A549 (cell line): ENCODE results near the gene AFG1L. TPM values are rescaled to one million over a fixed set of nuclear protein-coding genes. Genes with fewer than 3 reads are reported as not detected.

ENCODE experiments used
- ATAC-seq, 2 experiments: fragments of 200-7000 bp in 1 of 2; fragments of >200 bp in 1 of 2; cut with Nextera tagmentation in 1 of 2; cut with Tn5 transposase in 1 of 2; 3 replicates each; pipeline versions ENCODE4 v1.8.0 to v1.9.1; 2018 to 2020; ENCODE audit warnings: mild to moderate bottlenecking in 1 of 2, moderate library complexity in 1 of 2
- CTCF ChIA-PET: fragments of 300-600 bp; sonication (Branson Sonifier 250); formaldehyde crosslinking; extraction: SDS; loops from one replicate; lab custom pipeline; 2021; ENCODE audit warnings: antibody characterized with exemption, inconsistent platforms; lab: Yijun Ruan, JAX
- POLR2A ChIA-PET: fragments of 350-600 bp; formaldehyde crosslinking; extraction: SDS; loops from one replicate; lab custom pipeline; 2021; ENCODE audit warnings: antibody characterized with exemption, inconsistent platforms; lab: Yijun Ruan, JAX
- DNase-seq, 2 experiments: peaks; one replicate each; pipeline versions ENCODE4 v3.0.0 to v3.0.0-alpha.2; 2011 to 2016; ENCODE audit warnings: low read depth in 1 of 2, low spot score in 1 of 2
- FAIRE-seq: peaks from 2 replicates; lab custom pipeline; 2011; peaks lifted over from hg19 to GRCh38; lab: Jason Lieb, UNC
- H3K27ac ChIP-seq, 2 experiments: fragments of >200 bp; sonication (Bioruptor Twin); formaldehyde crosslinking; 3 replicates each; pipeline ENCODE4 v1.5.1; 2016 to 2017
- H3K4me1 ChIP-seq: fragments of >200 bp; sonication (Bioruptor Twin); formaldehyde crosslinking; 3 replicates; pipeline ENCODE4 v1.6.1; 2016
- H3K4me2 ChIP-seq: fragments of >200 bp; sonication (Bioruptor Twin); formaldehyde crosslinking; 3 replicates; pipeline ENCODE4 v1.6.1; 2016
- H3K4me3 ChIP-seq: fragments of >200 bp; sonication (Bioruptor Twin); formaldehyde crosslinking; 3 replicates; pipeline ENCODE4 v1.5.1; 2016
- H3K9me3 ChIP-seq: fragments of >200 bp; sonication (Bioruptor Twin); formaldehyde crosslinking; 3 replicates; pipeline ENCODE4 v1.6.1; 2016
- BHLHE40 ChIP-seq: IDR thresholded peaks from 2 replicates; pipeline ENCODE4 v1.6.1; 2012; ENCODE audit warnings: low read depth, low read length, inconsistent platforms
- CBX2 ChIP-seq: fragments of 200-600 bp; sonication (generic); IDR thresholded peaks from 2 replicates; pipeline ENCODE4 v1.6.1; 2016; ENCODE audit warnings: low read depth, mild to moderate bottlenecking, borderline replicate concordance
- CBX8 ChIP-seq: fragments of 200-600 bp; sonication (generic); IDR thresholded peaks from 2 replicates; pipeline ENCODE4 v1.6.1; 2016
- CHD4 ChIP-seq: fragments of 200-600 bp; sonication (generic); IDR thresholded peaks from 2 replicates; pipeline ENCODE4 v1.6.1; 2016; ENCODE audit warnings: antibody characterized with exemption, mild to moderate bottlenecking, borderline replicate concordance
- EHF ChIP-seq: fragments of 250-450 bp; sonication (Bioruptor Pico); IDR thresholded peaks from 2 replicates; pipeline ENCODE4 v1.5.0; 2020; ENCODE audit warnings: mild to moderate bottlenecking
- EP300 ChIP-seq, 2 experiments: fragments of >200 bp; sonication (Bioruptor Twin); formaldehyde crosslinking; IDR thresholded peaks; 2 replicates in 1 of 2; 3 replicates in 1 of 2; pipeline ENCODE4 v1.6.1; 2016 to 2017
- HEYL ChIP-seq: fragments of 250-450 bp; sonication (Bioruptor Pico); IDR thresholded peaks from 2 replicates; pipeline ENCODE4 v1.8.0; 2021; ENCODE audit warnings: mild to moderate bottlenecking, moderate library complexity
- HOXA7 ChIP-seq: fragments of 250-450 bp; sonication (Bioruptor Pico); IDR thresholded peaks from 2 replicates; pipeline ENCODE4 v1.5.0; 2020; ENCODE audit warnings: mild to moderate bottlenecking, moderate library complexity
- JUN ChIP-seq, 2 experiments: fragments of >200 bp; sonication (Bioruptor Twin); formaldehyde crosslinking; IDR thresholded peaks; 2 replicates in 1 of 2; 3 replicates in 1 of 2; pipeline ENCODE4 v1.6.1; 2016 to 2017
- JUNB ChIP-seq: fragments of >200 bp; sonication (Bioruptor Twin); formaldehyde crosslinking; IDR thresholded peaks from 2 replicates; pipeline ENCODE4 v1.6.1; 2016
- MAX ChIP-seq: IDR thresholded peaks from 2 replicates; pipeline ENCODE4 v1.6.1; 2012
- NR3C1 ChIP-seq: fragments of >200 bp; sonication (Bioruptor Twin); formaldehyde crosslinking; IDR thresholded peaks from 3 replicates; pipeline ENCODE4 v1.6.1; 2017
- POLR2A ChIP-seq: IDR thresholded peaks from 2 replicates; pipeline ENCODE4 v1.6.1; 2012; ENCODE audit warnings: mild to moderate bottlenecking, low read length
- RARB ChIP-seq: fragments of 250-450 bp; sonication (Bioruptor Pico); IDR thresholded peaks from 2 replicates; pipeline ENCODE4 v1.8.0; 2021; ENCODE audit warnings: mild to moderate bottlenecking, moderate library complexity
- RFX5 ChIP-seq: fragments of 450-650 bp; IDR thresholded peaks from 2 replicates; pipeline ENCODE4 v1.7.1; 2014; ENCODE audit warnings: antibody characterized with exemption, mild to moderate bottlenecking, moderate library complexity
- SREBF2 ChIP-seq: fragments of 450-650 bp; IDR thresholded peaks from 2 replicates; pipeline ENCODE4 v1.6.1; 2014; ENCODE audit warnings: mild to moderate bottlenecking, moderate library complexity
- TFCP2L1 ChIP-seq: fragments of 250-450 bp; sonication (Bioruptor Pico); IDR thresholded peaks from 2 replicates; pipeline ENCODE4 v1.5.0; 2021; ENCODE audit warnings: mild to moderate bottlenecking
- TP53 ChIP-seq: fragments of 250-450 bp; sonication (Bioruptor Pico); IDR thresholded peaks from 2 replicates; pipeline ENCODE4 v1.5.0; 2021; ENCODE audit warnings: mild to moderate bottlenecking, moderate library complexity
- ZC3H11A ChIP-seq: fragments of 450-650 bp; IDR thresholded peaks from 2 replicates; pipeline ENCODE4 v1.6.1; 2014; ENCODE audit warnings: antibody characterized with exemption, mild to moderate bottlenecking
- ZFP36 ChIP-seq: fragments of 450-650 bp; IDR thresholded peaks from 2 replicates; pipeline ENCODE4 v1.6.1; 2014; ENCODE audit warnings: borderline replicate concordance; ENCODE audit not compliant: partially characterized antibody
- WGBS: methylation state at CpG from one replicate; pipeline ENCODE4 v1.1.6; 2017; ENCODE audit errors: missing lambda C conversion rate; 5-methylcytosine and 5-hydroxymethylcytosine counted together
- polyA plus RNA-seq, 4 experiments: library from polyadenylated mRNA; depleted of rRNA in 3 of 4; stranded (reverse); fragments of >200 nt; fragmentation: RNase III in 1 of 4; extraction: RNeasy Plus Mini Kit Qiagen cat#74134 plus additional on column Dnase treatment in 1 of 4; gene quantifications; 2 replicates in 3 of 4; 3 replicates in 1 of 4; pipeline ENCODE4 v1.2.3, GENCODE V29; 2011 to 2017
- TF ChIP-seq, protein P1 (sequence below): fragments of >200 bp; sonication (Bioruptor Twin); formaldehyde crosslinking; IDR thresholded peaks from 2 replicates; pipeline ENCODE4 v1.6.1; 2016
- TF ChIP-seq, protein P2 (sequence below): IDR thresholded peaks from 2 replicates; pipeline ENCODE4 v1.6.1; 2012
- TF ChIP-seq, protein P3 (sequence below): fragments of >200 bp; sonication (Bioruptor Twin); formaldehyde crosslinking; IDR thresholded peaks from 3 replicates; pipeline ENCODE4 v1.5.1; 2016
- TF ChIP-seq, protein P4 (sequence below): IDR thresholded peaks from 2 replicates; pipeline ENCODE4 v1.6.1; 2012; ENCODE audit warnings: low read depth, borderline replicate concordance
- TF ChIP-seq, protein P5 (sequence below): fragments of >200 bp; sonication (Bioruptor Twin); formaldehyde crosslinking; IDR thresholded peaks from 3 replicates; pipeline ENCODE4 v1.6.1; 2016

The AFG1L gene
- polyA plus RNA-seq, 2 of the 4 experiments (the other 2 are of a cell fraction): 1.3 to 2.3 TPM

DNA sequence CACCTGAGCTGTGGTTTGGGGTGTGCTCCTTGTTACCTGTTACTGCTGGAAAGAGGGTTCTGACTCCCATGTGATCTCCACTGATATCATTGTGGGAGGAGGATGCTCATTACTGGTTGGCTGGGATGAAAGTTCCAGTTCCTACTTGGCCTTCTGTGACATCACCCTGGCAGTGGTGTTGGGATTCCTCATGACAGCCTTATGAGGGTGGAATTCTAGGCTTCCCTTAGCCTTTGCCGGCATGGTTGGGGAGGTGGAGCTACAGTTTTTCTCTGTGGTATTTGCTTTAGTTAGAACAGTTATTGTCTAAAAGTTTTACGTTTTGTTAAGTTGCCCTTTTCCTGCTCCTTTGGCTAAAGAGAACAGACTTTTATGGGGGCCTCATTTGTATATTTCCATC is 112.1 kb downstream of the AFG1L start:
- H3K4me1 ChIP-seq: no peaks in the 10 kb centered on the region
- no peak overlapping the region for H3K27ac ChIP-seq
- CTCF ChIA-PET: no interaction called here
- ATAC-seq (no peak), DNase-seq (no peak), FAIRE-seq (no peak)
- no peak overlapping the region for H3K4me3 ChIP-seq
- no peak overlapping the region for H3K4me2 ChIP-seq
- POLR2A ChIA-PET: no interaction called here
- 100% methylated on average over 2 of the region's 2 CpGs for WGBS
- TF ChIP-seq, protein P1, sequence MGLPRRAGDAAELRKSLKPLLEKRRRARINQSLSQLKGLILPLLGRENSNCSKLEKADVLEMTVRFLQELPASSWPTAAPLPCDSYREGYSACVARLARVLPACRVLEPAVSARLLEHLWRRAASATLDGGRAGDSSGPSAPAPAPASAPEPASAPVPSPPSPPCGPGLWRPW: no peak
- TF ChIP-seq RFX5 (no peak), ZC3H11A (no peak), JUN (IDR thresholded peaks at IDR 0.05) (no peak), MAX (no peak), CHD4 (no peak), CBX8 (no peak), NR3C1 (no peak), CBX2 (no peak), JUNB (no peak), HOXA7 (CRISPR knock-in tag) (no peak), ZFP36 (no peak), SREBF2 (no peak), EP300 (IDR thresholded peaks at IDR 0.05) (no peak), BHLHE40 (no peak), TP53 (no peak), RARB (CRISPR knock-in tag) (no peak)
- TF ChIP-seq, protein P2, sequence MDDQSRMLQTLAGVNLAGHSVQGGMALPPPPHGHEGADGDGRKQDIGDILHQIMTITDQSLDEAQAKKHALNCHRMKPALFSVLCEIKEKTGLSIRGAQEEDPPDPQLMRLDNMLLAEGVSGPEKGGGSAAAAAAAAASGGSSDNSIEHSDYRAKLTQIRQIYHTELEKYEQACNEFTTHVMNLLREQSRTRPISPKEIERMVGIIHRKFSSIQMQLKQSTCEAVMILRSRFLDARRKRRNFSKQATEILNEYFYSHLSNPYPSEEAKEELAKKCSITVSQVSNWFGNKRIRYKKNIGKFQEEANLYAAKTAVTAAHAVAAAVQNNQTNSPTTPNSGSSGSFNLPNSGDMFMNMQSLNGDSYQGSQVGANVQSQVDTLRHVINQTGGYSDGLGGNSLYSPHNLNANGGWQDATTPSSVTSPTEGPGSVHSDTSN: no peak
- TF ChIP-seq, protein P3, sequence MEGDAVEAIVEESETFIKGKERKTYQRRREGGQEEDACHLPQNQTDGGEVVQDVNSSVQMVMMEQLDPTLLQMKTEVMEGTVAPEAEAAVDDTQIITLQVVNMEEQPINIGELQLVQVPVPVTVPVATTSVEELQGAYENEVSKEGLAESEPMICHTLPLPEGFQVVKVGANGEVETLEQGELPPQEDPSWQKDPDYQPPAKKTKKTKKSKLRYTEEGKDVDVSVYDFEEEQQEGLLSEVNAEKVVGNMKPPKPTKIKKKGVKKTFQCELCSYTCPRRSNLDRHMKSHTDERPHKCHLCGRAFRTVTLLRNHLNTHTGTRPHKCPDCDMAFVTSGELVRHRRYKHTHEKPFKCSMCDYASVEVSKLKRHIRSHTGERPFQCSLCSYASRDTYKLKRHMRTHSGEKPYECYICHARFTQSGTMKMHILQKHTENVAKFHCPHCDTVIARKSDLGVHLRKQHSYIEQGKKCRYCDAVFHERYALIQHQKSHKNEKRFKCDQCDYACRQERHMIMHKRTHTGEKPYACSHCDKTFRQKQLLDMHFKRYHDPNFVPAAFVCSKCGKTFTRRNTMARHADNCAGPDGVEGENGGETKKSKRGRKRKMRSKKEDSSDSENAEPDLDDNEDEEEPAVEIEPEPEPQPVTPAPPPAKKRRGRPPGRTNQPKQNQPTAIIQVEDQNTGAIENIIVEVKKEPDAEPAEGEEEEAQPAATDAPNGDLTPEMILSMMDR: no peak
- TF ChIP-seq, protein P4, sequence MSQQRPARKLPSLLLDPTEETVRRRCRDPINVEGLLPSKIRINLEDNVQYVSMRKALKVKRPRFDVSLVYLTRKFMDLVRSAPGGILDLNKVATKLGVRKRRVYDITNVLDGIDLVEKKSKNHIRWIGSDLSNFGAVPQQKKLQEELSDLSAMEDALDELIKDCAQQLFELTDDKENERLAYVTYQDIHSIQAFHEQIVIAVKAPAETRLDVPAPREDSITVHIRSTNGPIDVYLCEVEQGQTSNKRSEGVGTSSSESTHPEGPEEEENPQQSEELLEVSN: no peak
- H3K9me3 ChIP-seq: peaks cover 5% of the 10 kb centered on the region; the same call in 1 of the 3 replicates

DNA sequence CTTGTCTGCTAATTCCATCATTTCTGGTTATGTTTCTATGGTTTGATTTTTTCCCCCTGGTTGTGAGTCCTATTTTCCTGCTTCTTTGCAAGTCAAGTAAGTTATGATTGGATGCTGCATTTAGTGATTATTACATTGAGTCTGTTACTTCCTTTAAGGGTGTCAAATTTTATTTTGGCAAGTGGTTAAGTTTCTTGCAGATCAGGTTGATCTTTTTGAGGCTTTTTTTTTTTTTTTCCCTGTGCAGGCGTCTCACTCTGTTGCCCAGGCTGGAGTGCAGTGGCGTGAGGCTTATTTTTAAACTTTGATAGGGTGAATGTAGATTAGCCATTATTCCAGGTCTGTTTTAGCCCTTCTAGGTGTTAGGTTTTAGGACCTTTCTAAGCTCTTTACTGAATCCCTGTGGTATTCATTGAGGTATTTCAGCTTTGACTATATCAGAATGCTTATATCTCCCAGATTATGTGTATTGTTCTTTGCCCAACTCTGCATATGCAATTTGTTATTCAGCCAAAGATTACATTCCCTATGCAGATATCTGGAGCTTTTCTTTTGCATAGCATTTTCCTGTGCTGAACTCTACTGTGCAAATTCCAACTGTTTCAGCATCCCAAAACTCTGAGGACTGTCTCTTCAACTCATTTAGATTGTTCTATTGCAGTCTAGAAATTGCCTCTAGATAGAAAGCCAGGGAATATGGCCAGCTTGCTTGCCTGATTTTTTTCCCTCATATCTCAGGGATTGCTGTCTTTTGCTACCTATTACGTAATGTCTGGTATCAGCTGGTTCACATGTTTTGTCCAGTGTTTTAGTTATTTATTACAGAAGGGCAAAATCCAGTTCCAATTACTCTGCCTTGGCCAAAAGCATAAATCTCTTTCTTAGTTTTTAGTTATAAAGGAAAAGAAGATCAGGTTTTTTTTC is 113.3 kb downstream of the AFG1L start:
- no peak for TF ChIP-seq JUNB
- no peak for TF ChIP-seq POLR2A
- TF ChIP-seq, protein P2: no peak
- TF ChIP-seq, protein P5, sequence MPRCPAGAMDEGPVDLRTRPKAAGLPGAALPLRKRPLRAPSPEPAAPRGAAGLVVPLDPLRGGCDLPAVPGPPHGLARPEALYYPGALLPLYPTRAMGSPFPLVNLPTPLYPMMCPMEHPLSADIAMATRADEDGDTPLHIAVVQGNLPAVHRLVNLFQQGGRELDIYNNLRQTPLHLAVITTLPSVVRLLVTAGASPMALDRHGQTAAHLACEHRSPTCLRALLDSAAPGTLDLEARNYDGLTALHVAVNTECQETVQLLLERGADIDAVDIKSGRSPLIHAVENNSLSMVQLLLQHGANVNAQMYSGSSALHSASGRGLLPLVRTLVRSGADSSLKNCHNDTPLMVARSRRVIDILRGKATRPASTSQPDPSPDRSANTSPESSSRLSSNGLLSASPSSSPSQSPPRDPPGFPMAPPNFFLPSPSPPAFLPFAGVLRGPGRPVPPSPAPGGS: no peak
- no peak for TF ChIP-seq HOXA7 (CRISPR knock-in tag)
- no peak for TF ChIP-seq TFCP2L1 (CRISPR knock-in tag)
- no peak for TF ChIP-seq RFX5
- TF ChIP-seq HEYL: no peak
- no peak for TF ChIP-seq EP300 (IDR thresholded peaks at IDR 0.05)
- TF ChIP-seq EHF (CRISPR knock-in tag): no peak
- peaks cover 5% of the 10 kb centered on the region; the same call in 1 of the 3 replicates for H3K9me3 ChIP-seq
- ATAC-seq (no peak), FAIRE-seq (no peak), DNase-seq (no peak)
- POLR2A ChIA-PET: no interaction called here
- H3K4me2 ChIP-seq: no peak overlapping the region
- no peaks in the 10 kb centered on the region for H3K4me1 ChIP-seq
- H3K4me3 ChIP-seq: no peak overlapping the region
- H3K27ac ChIP-seq: no peak overlapping the region
- WGBS: 87% methylated on average over 3 of the region's 3 CpGs
- CTCF ChIA-PET: no interaction called here
